PC-9 (cell line): ENCODE results near the gene ABCB9. TPM values are rescaled to one million over a fixed set of nuclear protein-coding genes. Genes with fewer than 3 reads are reported as not detected.

Source experiments
- BruUV-seq: library from RNA; stranded (reverse); fragments of 400-500 nt; replicated peaks from 2 replicates; lab custom pipeline; 2021; lab: Mats Ljungman, UMichigan
- CTCF ChIA-PET: fragments of 300-600 bp; sonication (Branson Sonifier 250); formaldehyde crosslinking; loops from one replicate; lab custom pipeline; 2022; ENCODE audit warnings: antibody characterized with exemption; lab: Charles Lee
- POLR2A ChIA-PET: fragments of 300-600 bp; sonication (Branson Sonifier 250); formaldehyde crosslinking; loops from one replicate; lab custom pipeline; 2022; ENCODE audit warnings: antibody characterized with exemption; ENCODE audit not compliant: unreplicated experiment; lab: Charles Lee
- DNase-seq, 2 experiments: peaks; one replicate each; pipeline versions ENCODE4 v3.0.0 to v3.0.0-alpha.2; 2015 to 2022; ENCODE audit warnings: mixed read lengths in 1 of 2
- H2AFZ ChIP-seq: fragments of 200-600 bp; sonication (generic); 2 replicates; pipeline ENCODE4 v1.8.1; 2017; ENCODE audit warnings: antibody characterized with exemption
- H3F3A ChIP-seq: fragments of 200-600 bp; sonication (generic); 2 replicates; pipeline ENCODE4 v1.8.1; 2017; ENCODE audit warnings: antibody characterized with exemption, mild to moderate bottlenecking, low read depth; ENCODE audit not compliant: insufficient read depth
- H3K27ac ChIP-seq: fragments of 200-600 bp; sonication (generic); 2 replicates; pipeline ENCODE4 v1.6.1; 2016; ENCODE audit warnings: mixed run types
- H3K27me3 ChIP-seq: fragments of 200-600 bp; sonication (generic); 2 replicates; pipeline ENCODE4 v1.6.1; 2016; ENCODE audit warnings: low read depth, mixed run types; ENCODE audit not compliant: insufficient read depth
- H3K36me3 ChIP-seq: fragments of 200-600 bp; sonication (generic); 2 replicates; pipeline ENCODE4 v1.6.1; 2016; ENCODE audit warnings: low read depth, mixed run types
- H3K4me1 ChIP-seq: fragments of 200-600 bp; sonication (generic); replicated peaks from 2 replicates; pipeline ENCODE4 v1.6.1; 2016; ENCODE audit warnings: mixed run types; ENCODE audit not compliant: insufficient read depth
- H3K4me2 ChIP-seq: fragments of 200-600 bp; sonication (generic); 2 replicates; pipeline ENCODE4 v1.6.1; 2017; ENCODE audit warnings: mixed run types
- H3K4me3 ChIP-seq: fragments of 200-600 bp; sonication (generic); 2 replicates; pipeline ENCODE4 v1.6.1; 2016; ENCODE audit warnings: mixed run types
- H3K79me2 ChIP-seq: fragments of 200-600 bp; sonication (generic); 2 replicates; pipeline ENCODE4 v1.6.1; 2017; ENCODE audit warnings: low read depth, mixed run types
- H3K9me2 ChIP-seq: fragments of 200-600 bp; sonication (generic); 2 replicates; pipeline ENCODE4 v1.8.1; 2017; ENCODE audit warnings: mild to moderate bottlenecking; ENCODE audit not compliant: insufficient read depth
- H3K9me3 ChIP-seq: fragments of 200-600 bp; sonication (generic); 2 replicates; pipeline ENCODE4 v1.8.1; 2016; ENCODE audit warnings: low read depth; ENCODE audit not compliant: insufficient read depth
- H4K20me1 ChIP-seq: fragments of 200-600 bp; sonication (generic); 2 replicates; pipeline ENCODE4 v1.8.1; 2017; ENCODE audit not compliant: insufficient read depth
- EZH2 ChIP-seq: fragments of 200-600 bp; sonication (generic); IDR thresholded peaks from 2 replicates; pipeline ENCODE4 v1.8.0; 2017; ENCODE audit warnings: antibody characterized with exemption, low read depth
- intact Hi-C: fragments of 100-400 bp; cut with micrococcal nuclease; formaldehyde crosslinking; loops from one replicate; pipeline ENCODE4 v1.10.0; 2022; ENCODE audit not compliant: unreplicated experiment
- total RNA-seq: library from RNA; stranded (reverse); gene quantifications from 2 replicates; pipeline ENCODE4 v1.2.3, GENCODE V29; 2021
- TF ChIP-seq, protein P1 (sequence below): fragments of 200-600 bp; sonication (generic); conservative IDR thresholded peaks from 2 replicates; pipeline ENCODE4 v1.6.1; 2017; ENCODE audit warnings: mixed run types, antibody characterized with exemption, mild to moderate bottlenecking, moderate library complexity

ABCB9 gene
- total RNA-seq, 1 experiment from 2014 or later = 13.0 TPM

DNA sequence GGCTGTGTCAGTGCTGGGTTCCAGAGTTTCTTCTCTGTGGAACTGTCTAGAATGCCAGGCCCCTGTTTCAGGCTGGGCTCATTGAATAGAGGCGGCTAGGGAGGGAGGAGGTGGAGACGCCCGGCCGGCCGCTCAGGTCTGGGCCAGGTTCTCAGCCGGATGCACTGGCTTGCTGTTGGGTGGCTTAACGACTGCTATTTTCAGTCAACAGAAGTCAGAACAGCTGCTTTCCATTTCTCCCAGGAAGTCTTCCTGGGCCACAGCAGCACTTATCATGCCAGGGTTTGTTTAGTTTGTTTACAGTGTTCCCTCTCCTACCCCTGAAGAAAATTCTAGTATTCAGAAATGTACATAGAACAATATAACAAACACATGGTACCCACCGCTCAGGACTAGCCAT is 44.3 kb downstream of the ABCB9 start:
- Histone ChIP-seq H2AFZ (no peak overlapping the region), H3F3A (peaks cover 42% of the 10 kb centered on the region), H3K4me3 (no peak overlapping the region), H3K79me2 (no peaks in the 10 kb centered on the region), H4K20me1 (no peaks in the 10 kb centered on the region), H3K4me2 (no peak overlapping the region), H3K27me3 (no peaks in the 10 kb centered on the region), H3K27ac (no peak overlapping the region), H3K9me3 (no peaks in the 10 kb centered on the region), H3K4me1 (peaks cover 42% of the 10 kb centered on the region), H3K36me3 (no peaks in the 10 kb centered on the region), H3K9me2 (no peaks in the 10 kb centered on the region)
- CTCF ChIA-PET = no interaction called here
- no peak for DNase-seq
- intact Hi-C loops = no loop called here
- no TSS peak for BruUV-seq
- TF ChIP-seq, protein P1, sequence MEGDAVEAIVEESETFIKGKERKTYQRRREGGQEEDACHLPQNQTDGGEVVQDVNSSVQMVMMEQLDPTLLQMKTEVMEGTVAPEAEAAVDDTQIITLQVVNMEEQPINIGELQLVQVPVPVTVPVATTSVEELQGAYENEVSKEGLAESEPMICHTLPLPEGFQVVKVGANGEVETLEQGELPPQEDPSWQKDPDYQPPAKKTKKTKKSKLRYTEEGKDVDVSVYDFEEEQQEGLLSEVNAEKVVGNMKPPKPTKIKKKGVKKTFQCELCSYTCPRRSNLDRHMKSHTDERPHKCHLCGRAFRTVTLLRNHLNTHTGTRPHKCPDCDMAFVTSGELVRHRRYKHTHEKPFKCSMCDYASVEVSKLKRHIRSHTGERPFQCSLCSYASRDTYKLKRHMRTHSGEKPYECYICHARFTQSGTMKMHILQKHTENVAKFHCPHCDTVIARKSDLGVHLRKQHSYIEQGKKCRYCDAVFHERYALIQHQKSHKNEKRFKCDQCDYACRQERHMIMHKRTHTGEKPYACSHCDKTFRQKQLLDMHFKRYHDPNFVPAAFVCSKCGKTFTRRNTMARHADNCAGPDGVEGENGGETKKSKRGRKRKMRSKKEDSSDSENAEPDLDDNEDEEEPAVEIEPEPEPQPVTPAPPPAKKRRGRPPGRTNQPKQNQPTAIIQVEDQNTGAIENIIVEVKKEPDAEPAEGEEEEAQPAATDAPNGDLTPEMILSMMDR = no peak
- TF ChIP-seq EZH2 = no peak
- POLR2A ChIA-PET = no interaction called here

DNA sequence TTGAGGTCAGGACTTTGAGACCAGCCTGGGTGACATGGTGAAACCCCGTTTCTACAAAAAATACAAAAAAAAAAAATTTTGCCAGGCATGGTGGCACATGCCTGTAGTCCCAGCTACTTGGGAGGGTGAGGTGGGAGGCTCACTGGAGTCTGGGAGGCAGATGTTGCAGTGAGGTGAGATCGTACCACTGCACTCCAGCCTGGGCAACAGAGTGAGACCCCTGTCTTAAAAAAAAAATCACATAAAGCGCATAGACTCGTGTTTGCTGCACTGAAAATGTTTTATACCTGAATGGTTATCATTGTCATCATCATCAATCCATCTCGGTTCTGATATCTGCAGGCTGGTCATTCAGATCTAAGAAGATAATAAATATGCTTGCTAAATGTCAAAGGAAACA is 45.6 kb downstream of the ABCB9 start:
- TF ChIP-seq, protein P1 = no peak
- TF ChIP-seq EZH2 = no peak
- H3K4me3 ChIP-seq = no peak overlapping the region
- peak overlapping the region; percentile 90 for H3K27ac ChIP-seq
- BruUV-seq = TSS peak; percentile 47
- no peaks in the 10 kb centered on the region for H3K36me3 ChIP-seq
- H3K9me2 ChIP-seq = no peaks in the 10 kb centered on the region
- no peaks in the 10 kb centered on the region for H4K20me1 ChIP-seq
- peaks cover 54% of the 10 kb centered on the region for H3F3A ChIP-seq
- H2AFZ ChIP-seq = no peak overlapping the region
- H3K79me2 ChIP-seq = no peaks in the 10 kb centered on the region
- H3K4me1 ChIP-seq = peaks cover 52% of the 10 kb centered on the region
- H3K27me3 ChIP-seq = no peaks in the 10 kb centered on the region
- no peaks in the 10 kb centered on the region for H3K9me3 ChIP-seq
- intact Hi-C loops = no loop called here
- DNase-seq = no peak
- CTCF ChIA-PET = no interaction called here
- POLR2A ChIA-PET = no interaction called here
- peak overlapping the region; percentile 33; the same call in 1 of the 2 replicates for H3K4me2 ChIP-seq

- Histone ChIP-seq H2AFZ (no peak overlapping the region), H3K27me3 (no peaks in the 10 kb centered on the region), H3K4me2 (peak overlapping the region; percentile 26; the same call in 1 of the 2 replicates), H3K4me1 (peaks cover 61% of the 10 kb centered on the region), H3K79me2 (no peaks in the 10 kb centered on the region), H3K27ac (peak overlapping the region; percentile 90), H3K9me3 (no peaks in the 10 kb centered on the region), H3K9me2 (no peaks in the 10 kb centered on the region), H3F3A (peaks cover 60% of the 10 kb centered on the region), H3K36me3 (no peaks in the 10 kb centered on the region), H4K20me1 (no peaks in the 10 kb centered on the region), H3K4me3 (no peak overlapping the region)
- POLR2A ChIA-PET = no interaction called here
- no peak for DNase-seq
- intact Hi-C loops = no loop called here
- CTCF ChIA-PET = no interaction called here
- no TSS peak for BruUV-seq
- TF ChIP-seq EZH2 = no peak
- TF ChIP-seq, protein P1 = no peak
These were observed 47.4 kb downstream of the ABCB9 start for GRCh38 chr12:122918827-122919226.
